ENCODE data around the gene FHOD1.

Gene FHOD1

DNA sequence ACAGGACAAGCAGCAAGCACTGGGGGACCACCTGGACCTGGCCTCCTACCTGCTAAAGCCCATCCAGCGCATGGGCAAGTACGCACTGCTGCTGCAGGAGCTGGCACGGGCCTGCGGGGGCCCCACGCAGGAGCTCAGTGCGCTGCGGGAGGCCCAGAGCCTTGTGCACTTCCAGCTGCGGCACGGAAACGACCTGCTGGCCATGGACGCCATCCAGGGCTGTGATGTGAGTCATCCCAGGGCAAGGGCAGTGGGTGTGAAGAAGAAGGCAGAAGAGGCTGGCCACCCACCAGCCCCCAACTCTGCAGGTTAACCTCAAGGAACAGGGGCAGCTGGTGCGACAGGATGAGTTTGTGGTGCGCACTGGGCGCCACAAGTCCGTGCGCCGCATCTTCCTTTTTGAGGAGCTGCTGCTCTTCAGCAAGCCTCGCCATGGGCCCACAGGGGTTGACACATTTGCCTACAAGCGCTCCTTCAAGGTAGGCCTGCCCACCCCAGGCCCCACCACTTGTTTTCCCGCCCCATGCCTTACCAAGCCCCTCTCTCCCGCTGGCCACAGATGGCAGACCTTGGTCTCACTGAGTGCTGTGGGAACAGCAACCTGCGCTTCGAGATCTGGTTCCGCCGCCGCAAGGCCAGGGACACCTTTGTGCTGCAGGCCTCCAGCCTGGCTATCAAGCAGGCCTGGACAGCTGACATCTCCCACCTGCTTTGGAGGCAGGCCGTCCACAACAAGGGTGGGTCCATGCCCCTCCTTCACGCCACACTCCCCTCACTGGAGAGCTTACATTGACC lies 39.4 kb upstream of the FHOD1 start:
- DNase-seq (ENCODE audit: low spot score), result no peak
- TF ChIP-seq, protein P1, sequence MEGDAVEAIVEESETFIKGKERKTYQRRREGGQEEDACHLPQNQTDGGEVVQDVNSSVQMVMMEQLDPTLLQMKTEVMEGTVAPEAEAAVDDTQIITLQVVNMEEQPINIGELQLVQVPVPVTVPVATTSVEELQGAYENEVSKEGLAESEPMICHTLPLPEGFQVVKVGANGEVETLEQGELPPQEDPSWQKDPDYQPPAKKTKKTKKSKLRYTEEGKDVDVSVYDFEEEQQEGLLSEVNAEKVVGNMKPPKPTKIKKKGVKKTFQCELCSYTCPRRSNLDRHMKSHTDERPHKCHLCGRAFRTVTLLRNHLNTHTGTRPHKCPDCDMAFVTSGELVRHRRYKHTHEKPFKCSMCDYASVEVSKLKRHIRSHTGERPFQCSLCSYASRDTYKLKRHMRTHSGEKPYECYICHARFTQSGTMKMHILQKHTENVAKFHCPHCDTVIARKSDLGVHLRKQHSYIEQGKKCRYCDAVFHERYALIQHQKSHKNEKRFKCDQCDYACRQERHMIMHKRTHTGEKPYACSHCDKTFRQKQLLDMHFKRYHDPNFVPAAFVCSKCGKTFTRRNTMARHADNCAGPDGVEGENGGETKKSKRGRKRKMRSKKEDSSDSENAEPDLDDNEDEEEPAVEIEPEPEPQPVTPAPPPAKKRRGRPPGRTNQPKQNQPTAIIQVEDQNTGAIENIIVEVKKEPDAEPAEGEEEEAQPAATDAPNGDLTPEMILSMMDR (IDR thresholded peaks at IDR 0.05; ENCODE audit: extremely low read depth, insufficient read depth, missing control alignments), result no peak
- in situ Hi-C loops (cut with MboI; ENCODE audit: low pct_unique_long_range_greater_than_20kb, low sequenced_read_pairs, unreplicated experiment), result no loop called here

DNA sequence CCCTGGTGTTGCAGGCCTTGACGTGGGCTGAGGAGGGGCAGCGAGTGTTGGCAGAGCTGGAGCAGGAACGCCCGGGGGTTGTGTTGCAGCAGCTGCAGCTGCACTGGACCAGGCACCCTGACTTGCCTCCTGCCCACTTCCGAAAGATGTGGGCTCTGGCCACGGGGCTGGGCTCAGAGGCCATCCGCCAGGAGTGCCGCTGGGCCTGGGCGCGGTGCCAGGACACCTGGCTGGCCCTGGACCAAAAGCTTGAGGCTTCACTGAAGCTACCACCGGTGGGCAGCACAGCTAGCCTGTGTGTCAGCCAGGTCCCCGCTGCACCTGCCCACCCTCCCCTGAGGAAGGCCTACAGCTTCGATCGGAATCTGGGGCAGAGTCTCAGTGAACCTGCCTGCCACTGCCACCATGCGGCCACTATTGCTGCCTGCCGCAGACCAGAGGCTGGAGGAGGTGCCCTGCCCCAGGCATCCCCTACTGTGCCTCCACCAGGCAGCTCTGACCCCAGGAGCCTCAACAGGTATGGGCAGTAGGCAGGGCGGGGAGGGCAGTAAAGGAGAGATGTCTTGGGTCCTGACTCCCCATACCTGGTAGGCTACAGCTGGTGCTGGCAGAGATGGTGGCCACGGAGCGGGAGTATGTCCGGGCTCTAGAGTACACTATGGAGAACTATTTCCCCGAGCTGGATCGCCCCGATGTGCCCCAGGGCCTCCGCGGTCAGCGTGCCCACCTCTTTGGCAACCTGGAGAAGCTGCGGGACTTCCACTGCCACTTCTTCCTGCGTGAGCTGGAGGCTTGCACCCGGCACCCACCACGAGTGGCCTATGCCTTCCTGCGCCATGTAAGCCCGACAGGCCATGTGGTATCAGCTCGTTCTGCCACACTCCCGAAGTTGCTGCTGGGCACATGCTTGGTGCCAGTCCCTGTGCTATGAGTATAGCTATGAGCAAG lies 37.7 kb upstream of the FHOD1 start:
- in situ Hi-C loops (cut with MboI; ENCODE audit: low pct_unique_long_range_greater_than_20kb, low sequenced_read_pairs, unreplicated experiment), result no loop called here
- DNase-seq (ENCODE audit: low spot score), result no peak
- TF ChIP-seq, protein P1 (IDR thresholded peaks at IDR 0.05; ENCODE audit: extremely low read depth, insufficient read depth, missing control alignments), result no peak

DNA sequence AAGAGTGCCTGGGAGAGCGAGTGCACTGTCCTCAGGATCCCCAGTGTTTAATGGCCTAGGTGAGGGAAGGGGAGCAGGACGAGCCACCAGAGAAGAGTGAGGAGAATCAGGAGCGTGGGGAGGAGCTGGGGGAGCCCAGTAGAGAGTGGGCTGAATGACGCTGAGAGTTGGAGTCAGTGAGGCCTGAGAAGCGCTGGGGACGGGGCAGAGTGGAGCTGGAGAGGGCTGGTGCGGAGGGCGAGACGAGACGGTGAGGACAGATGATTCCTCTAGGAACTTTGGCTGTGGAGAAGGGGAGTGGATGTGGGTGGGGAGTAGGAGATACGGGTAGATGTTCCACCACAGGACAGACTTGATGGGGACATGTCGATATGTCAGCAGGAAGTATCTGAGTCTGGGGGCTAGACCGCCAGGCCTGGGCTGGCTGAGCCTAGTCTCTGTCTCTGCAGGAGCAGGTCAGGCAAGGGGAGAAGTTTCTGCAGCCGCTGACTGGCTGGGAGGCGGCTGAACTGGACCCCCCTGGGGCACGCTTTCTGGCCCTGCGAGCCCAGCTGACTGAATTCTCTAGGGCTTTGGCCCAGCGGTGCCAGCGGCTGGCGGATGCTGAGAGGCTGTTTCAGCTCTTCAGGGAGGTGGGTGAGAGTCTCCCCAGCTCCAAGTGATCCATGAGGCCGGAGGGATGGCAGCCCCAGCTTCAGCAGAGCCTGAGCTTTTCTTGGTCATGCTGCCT lies 36.7 kb upstream of the FHOD1 start:
- no peak for DNase-seq (ENCODE audit: low spot score)
- in situ Hi-C loops (cut with MboI; ENCODE audit: low pct_unique_long_range_greater_than_20kb, low sequenced_read_pairs, unreplicated experiment), result no loop called here
- TF ChIP-seq, protein P1 (IDR thresholded peaks at IDR 0.05; ENCODE audit: extremely low read depth, insufficient read depth, missing control alignments), result no peak

DNA sequence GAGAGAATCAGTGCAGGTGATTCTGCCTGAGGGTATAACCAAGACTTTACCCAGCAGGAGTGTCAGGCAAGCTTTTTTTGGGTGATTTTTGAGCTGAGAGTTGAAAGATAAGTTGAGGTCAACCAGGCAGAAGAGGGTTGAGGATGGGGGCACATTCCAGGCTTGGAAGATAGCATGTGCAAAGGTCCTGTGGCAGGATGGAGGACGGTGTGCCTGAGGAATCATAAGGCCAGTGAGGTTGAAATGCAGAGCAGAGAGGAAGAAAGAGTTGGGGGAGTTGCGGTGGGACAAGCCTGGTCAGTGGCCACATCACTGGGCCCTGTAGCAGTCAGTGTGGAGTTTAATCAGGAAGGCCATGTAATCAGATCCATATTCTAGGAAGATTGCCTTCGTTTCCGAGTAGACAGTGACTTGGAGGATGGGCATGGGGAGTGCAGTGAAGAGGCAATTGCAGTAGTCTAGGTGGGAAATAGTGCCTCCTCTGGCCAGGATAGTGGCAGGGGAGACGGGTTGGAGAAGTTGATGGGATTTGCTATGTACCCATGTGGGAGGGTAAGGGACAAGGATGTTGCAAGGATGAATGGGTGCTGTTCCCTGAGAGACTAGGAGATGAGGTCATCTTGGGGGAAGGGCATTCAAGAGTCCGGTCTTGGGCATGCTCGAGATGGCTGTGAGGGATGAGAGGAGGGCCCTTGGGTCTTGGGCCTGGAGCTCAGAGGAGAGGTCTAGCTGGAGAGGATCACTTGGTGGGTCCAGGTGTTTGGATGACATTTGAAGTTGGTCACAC lies 36.0 kb upstream of the FHOD1 start:
- in situ Hi-C loops (cut with MboI; ENCODE audit: low pct_unique_long_range_greater_than_20kb, low sequenced_read_pairs, unreplicated experiment), result no loop called here
- TF ChIP-seq, protein P1 (IDR thresholded peaks at IDR 0.05; ENCODE audit: extremely low read depth, insufficient read depth, missing control alignments), result no peak

DNA sequence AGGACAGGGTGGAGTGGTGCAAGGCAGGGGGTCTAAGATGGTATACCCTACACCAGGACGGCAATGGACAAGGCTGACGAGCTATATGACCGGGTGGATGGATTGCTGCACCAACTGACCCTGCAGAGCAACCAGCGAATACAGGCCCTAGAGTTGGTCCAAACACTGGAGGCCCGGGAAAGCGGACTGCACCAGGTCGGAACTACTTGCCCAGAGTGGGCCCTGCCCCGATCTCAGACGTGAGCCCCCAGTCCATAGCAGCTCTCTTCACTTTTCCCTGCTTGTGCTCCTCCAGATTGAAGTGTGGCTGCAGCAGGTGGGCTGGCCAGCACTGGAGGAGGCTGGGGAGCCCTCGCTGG lies 35.1 kb upstream of the FHOD1 start:
- TF ChIP-seq, protein P1 (IDR thresholded peaks at IDR 0.05; ENCODE audit: extremely low read depth, insufficient read depth, missing control alignments), result no peak
- no peak for DNase-seq (ENCODE audit: low spot score)
- in situ Hi-C loops (cut with MboI; ENCODE audit: low pct_unique_long_range_greater_than_20kb, low sequenced_read_pairs, unreplicated experiment), result no loop called here

More for the DNA sequence above, 36.0 kb upstream of the FHOD1 start:
- no peak for DNase-seq (ENCODE audit: low spot score)
